ENCODE data around the gene SLC19A1. TPM values are rescaled to one million over a fixed set of nuclear protein-coding genes. Genes with fewer than 3 reads are reported as not detected.

Gene SLC19A1
- total RNA-seq, 6 experiments from 2014 or later = 4.5 to 24.5 (median 15.7) TPM

DNA sequence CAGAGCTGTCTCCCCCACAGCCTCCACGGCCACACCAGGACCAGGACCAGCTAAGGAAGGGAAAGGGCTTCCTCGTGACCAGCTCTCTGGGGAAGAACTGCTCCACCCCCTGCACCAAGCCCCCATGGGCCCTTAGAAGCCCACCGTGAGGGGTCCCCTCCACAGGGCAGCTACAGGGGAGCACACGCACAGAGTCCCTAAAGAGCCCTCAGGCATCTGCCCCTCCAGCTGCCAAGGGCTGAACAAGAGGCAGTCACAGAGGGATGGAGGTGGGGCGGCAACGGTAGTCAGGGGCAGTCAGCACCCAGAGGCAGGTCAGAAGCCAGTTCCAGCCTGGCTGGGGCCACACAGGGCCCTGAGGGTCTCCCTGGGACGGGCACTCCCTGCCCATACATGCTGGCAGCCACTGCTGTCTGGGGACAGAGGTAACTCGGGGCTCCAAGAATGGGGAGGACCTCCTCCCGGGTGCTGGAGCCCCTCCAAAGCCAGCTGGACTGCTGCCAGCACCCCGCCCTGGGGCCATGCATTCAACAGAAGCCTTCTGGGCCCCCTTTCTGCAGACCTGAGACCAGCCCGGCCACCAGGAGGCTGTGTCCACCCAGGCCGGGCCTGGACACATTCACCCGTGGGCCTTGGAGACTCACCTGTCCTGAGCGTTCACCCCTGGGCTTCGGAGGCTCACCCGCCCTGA, 18.7 kb downstream of the SLC19A1 start:
- peak; percentile 22 to 55 (median 54) for DNase-seq
- TF ChIP-seq, protein P1, sequence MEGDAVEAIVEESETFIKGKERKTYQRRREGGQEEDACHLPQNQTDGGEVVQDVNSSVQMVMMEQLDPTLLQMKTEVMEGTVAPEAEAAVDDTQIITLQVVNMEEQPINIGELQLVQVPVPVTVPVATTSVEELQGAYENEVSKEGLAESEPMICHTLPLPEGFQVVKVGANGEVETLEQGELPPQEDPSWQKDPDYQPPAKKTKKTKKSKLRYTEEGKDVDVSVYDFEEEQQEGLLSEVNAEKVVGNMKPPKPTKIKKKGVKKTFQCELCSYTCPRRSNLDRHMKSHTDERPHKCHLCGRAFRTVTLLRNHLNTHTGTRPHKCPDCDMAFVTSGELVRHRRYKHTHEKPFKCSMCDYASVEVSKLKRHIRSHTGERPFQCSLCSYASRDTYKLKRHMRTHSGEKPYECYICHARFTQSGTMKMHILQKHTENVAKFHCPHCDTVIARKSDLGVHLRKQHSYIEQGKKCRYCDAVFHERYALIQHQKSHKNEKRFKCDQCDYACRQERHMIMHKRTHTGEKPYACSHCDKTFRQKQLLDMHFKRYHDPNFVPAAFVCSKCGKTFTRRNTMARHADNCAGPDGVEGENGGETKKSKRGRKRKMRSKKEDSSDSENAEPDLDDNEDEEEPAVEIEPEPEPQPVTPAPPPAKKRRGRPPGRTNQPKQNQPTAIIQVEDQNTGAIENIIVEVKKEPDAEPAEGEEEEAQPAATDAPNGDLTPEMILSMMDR (IDR thresholded peaks at IDR 0.05) = no peak
- no peak for TF ChIP-seq POLR2A (IDR thresholded peaks at IDR 0.05)
- intact Hi-C loops (cut with DNase I) = no loop called here
- H3K4me3 ChIP-seq = no peak overlapping the region
- ATAC-seq = no peak
- WGBS (ENCODE audit: insufficient coverage, low coverage, low lambda C conversion rate, missing lambda C conversion rate) = 100% methylated on average over 2 of the region's 16 CpGs
- H3K36me3 ChIP-seq = no peaks in the 10 kb centered on the region
- H3K4me1 ChIP-seq = peaks cover 0 to 25% (median 12%) of the 10 kb centered on the region in 4 donors
- no peaks in the 10 kb centered on the region for H3K27me3 ChIP-seq
- H3K9me3 ChIP-seq = peaks cover 0 to 4% (median 0%) of the 10 kb centered on the region in 4 donors
- H3K27ac ChIP-seq = no peak overlapping the region

DNA sequence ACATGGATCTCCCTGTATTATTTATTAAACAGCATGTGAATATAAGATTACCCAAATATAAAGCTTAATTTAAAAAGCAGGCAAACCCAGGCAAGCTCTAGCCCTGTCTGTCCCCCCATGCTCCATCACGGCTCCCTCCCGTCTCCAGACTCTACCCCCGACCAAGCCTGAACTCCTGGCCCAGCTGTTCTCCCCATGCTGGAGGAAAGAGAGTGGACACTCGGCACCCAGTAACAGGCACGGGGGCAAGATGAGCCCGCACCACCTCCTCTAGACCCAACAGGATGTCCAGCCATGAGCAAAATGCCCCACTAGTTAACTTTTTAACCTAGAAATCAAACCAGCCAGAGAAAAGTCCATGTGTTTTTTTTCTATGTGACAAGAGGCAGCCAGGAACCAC, 19.3 kb downstream of the SLC19A1 start:
- WGBS (ENCODE audit: insufficient coverage, low coverage, low lambda C conversion rate, missing lambda C conversion rate) = 100% methylated on average over 3 of the region's 6 CpGs
- TF ChIP-seq POLR2A (IDR thresholded peaks at IDR 0.05) = no peak
- TF ChIP-seq, protein P1 (IDR thresholded peaks at IDR 0.05) = no peak
- H3K4me1 ChIP-seq = peaks cover 0 to 20% (median 10%) of the 10 kb centered on the region in 4 donors
- H3K9me3 ChIP-seq = peaks cover 0 to 4% (median 0%) of the 10 kb centered on the region in 4 donors
- intact Hi-C loops (cut with DNase I) = no loop called here
- peak in 2 of 3 donors; percentile 44 to 45 for DNase-seq
- no peaks in the 10 kb centered on the region for H3K27me3 ChIP-seq
- no peaks in the 10 kb centered on the region for H3K36me3 ChIP-seq
- no peak for ATAC-seq
- H3K27ac ChIP-seq = no peak overlapping the region
- no peak overlapping the region for H3K4me3 ChIP-seq

DNA sequence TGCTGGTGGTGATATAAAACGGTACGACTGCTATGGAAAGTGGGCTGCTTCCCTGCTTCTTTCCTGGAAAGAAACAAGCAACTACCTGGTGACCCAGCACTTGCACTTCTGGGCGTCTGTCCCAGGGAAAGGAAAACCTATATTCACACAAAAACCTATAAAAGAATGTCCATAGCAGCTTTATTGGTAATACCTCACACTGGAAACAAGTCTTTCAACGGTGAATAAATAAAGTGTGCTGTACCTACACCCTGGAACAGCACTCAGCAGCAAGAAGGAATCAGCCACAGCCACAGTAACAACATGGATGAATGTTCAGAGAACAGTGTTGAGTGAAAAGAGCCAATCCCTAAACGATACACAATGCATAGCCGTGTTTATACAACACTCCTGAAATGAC, 19.9 kb downstream of the SLC19A1 start:
- TF ChIP-seq POLR2A (IDR thresholded peaks at IDR 0.05) = no peak
- TF ChIP-seq, protein P1 (IDR thresholded peaks at IDR 0.05) = no peak
- DNase-seq (no peak), ATAC-seq (no peak)
- Histone ChIP-seq H3K27me3 (no peaks in the 10 kb centered on the region), H3K4me3 (no peak overlapping the region), H3K36me3 (no peaks in the 10 kb centered on the region), H3K9me3 (peaks cover 0 to 4% (median 0%) of the 10 kb centered on the region in 4 donors), H3K4me1 (peaks cover 0 to 24% (median 9%) of the 10 kb centered on the region in 4 donors), H3K27ac (no peak overlapping the region)
- intact Hi-C loops (cut with DNase I) = no loop called here
- WGBS (ENCODE audit: insufficient coverage, low coverage, low lambda C conversion rate, missing lambda C conversion rate) = 93% methylated on average over 4 of the region's 6 CpGs

DNA sequence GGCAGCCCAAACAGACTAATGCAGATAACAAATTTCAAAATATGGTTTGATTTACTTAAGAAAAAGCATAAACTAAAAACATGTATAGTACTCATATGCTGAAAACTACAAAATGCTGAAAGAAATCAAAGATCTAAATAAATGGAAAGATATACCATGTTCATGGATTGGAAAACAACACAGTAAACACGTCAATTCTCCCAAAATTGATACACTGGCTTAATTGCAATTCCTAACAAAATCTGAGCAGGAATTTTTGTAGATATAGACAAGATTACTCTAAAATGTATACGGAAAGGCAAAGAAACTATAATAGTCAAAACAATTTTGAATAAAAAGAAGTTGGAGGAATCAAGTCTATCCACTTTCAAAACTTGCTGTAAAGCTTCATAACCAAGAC, 21.0 kb downstream of the SLC19A1 start:
- TF ChIP-seq, protein P1 (IDR thresholded peaks at IDR 0.05) = no peak
- no peak for TF ChIP-seq POLR2A (IDR thresholded peaks at IDR 0.05)
- no peak for ATAC-seq
- no peak overlapping the region for H3K27ac ChIP-seq
- intact Hi-C loops (cut with DNase I) = no loop called here
- no peak overlapping the region for H3K4me3 ChIP-seq
- no peaks in the 10 kb centered on the region for H3K36me3 ChIP-seq
- DNase-seq = no peak
- peaks cover 0 to 4% (median 0%) of the 10 kb centered on the region in 4 donors for H3K9me3 ChIP-seq
- no peaks in the 10 kb centered on the region for H3K27me3 ChIP-seq
- peaks cover 0 to 26% (median 9%) of the 10 kb centered on the region in 4 donors for H3K4me1 ChIP-seq
- WGBS (ENCODE audit: insufficient coverage, low coverage, low lambda C conversion rate, missing lambda C conversion rate) = 97% methylated on average over 2 of the region's 2 CpGs

All from right lobe of liver (tissue), 6 donors.